HG02759 (cell line): Measurements from ENCODE around the gene GEMIN2.
"Not testable (repeated sequence)": the region's sequence is repeated elsewhere in the genome, so short reads cannot be mapped to it uniquely, and the experiment has no call there.

ENCODE experiments used
- ATAC-seq: cut with Tn5 transposase; IDR thresholded peaks from one replicate; pipeline ENCODE4 v1.9.1; 2021; ENCODE audit warnings: mild to moderate bottlenecking, moderate library complexity; ENCODE audit not compliant: unreplicated experiment

GEMIN2 gene

DNA sequence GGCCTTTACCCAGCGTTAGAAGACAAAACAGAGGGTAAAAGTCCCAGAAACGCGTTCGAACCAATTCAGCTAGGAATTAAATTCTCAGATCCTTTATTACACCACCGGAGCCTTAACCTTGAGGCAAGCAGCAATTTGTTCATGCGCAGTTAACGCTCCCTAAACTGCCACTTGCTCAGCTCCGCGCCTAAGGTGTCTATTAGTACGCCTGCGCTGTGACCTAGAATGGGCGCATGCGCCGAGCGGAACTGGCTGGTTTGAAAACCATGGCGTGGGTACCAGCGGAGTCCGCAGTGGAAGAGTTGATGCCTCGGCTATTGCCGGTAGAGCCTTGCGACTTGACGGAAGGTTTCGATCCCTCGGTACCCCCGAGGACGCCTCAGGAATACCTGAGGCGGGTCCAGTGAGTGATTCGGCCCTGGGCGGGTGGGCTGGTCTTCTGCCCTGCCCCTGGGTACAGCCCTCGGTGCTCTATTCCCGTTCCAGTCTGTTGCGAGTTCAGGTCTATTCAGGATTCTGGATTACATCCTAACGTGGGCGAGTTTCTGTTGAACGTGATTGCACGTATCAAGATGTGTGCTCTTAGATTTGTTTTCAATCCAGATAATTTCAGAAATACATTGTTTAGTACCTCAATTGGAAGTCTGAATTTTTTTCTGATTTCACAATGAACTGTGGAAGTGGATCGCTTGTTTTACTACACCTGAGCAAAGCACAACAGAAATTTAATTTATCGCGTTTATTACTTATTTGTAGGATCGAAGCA lies at the start of gene GEMIN2:
Gene GEMIN2, plus strand, starts transcription at position 251 of the 766 bp plus-strand sequence. Its CDS starts 16 bp downstream, at position 267.
- ATAC-seq, result peak; percentile 88

DNA sequence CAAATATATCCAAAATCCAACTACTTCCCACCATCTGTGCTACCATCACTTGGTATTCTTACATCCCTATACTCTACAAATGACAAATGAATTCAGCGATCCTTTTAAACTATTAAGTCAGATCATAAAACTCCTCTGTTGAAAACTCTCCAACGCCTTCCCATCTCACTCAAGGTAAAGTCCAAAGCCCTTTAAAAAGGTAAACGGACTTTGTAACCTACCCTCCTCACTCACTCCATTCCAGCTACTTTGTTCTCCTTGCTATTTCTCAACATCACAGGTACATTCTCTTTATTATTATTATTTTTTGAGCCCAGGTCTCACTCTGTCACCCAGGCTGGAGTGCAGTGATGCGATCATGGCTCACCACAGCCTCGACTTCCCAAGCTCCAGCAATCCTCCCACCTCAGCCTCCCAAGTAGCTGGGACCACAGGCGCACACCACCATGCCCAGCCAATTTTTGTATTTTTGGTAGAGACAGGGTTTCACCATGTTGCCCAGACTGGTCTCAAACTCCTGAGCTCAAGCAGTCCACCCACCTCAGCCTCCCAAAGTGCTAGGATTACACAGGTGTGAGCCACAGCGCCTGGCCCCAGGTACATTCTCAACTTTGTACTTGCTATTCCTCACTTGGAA lies 44.8 kb upstream of the GEMIN2 start:
- ATAC-seq, result not testable (repeated sequence)

- no peak for ATAC-seq
Observed at GRCh38 chr14:39069923-39070322, 44.2 kb upstream of the GEMIN2 start.

GRCh38 chr14:39071096-39071495 lies 43.0 kb upstream of the GEMIN2 start:
- ATAC-seq, result no peak

DNA sequence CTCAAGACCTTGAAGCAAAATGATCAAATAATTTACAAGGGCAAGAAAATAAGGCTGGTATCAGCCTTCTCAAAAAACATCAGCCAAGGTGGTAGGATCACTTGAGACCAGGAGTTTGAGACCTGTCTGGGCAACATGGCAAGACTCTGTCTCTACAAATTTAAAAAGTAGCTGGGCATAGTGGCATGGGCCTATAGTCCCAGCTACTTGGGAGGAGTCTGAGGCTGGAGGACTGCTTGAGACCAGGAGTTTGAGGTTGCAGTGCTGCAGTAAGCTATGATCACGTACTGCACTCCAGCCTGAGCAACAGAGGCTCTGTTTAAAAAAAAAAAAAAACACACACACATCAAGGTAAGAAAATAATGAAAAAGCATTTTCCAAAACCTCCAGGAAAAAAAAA lies 33.2 kb upstream of the GEMIN2 start:
- ATAC-seq, result no peak

- no peak for ATAC-seq
Observed at GRCh38 chr14:39083127-39083526, 31.0 kb upstream of the GEMIN2 start.

GRCh38 chr14:39085933-39086332 lies 28.2 kb upstream of the GEMIN2 start:
- no peak for ATAC-seq

DNA sequence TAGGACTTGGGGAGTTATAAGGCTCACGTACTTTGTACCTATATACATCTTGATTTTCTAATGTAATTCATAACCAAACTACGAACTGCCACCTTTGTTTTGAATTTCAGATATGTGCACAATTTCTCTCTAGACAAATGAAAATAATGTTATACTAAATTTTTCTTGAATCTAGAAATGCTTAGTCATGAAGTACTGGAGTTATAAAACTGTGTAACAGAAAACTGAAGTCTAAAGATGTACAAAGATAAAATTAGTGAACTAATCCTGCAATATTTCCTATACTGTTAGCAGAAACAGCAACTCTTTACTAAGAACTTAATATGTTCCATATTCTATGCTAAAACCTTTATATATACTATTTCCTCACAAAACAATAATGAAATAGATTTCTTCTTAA lies 26.6 kb upstream of the GEMIN2 start:
- no peak for ATAC-seq

DNA sequence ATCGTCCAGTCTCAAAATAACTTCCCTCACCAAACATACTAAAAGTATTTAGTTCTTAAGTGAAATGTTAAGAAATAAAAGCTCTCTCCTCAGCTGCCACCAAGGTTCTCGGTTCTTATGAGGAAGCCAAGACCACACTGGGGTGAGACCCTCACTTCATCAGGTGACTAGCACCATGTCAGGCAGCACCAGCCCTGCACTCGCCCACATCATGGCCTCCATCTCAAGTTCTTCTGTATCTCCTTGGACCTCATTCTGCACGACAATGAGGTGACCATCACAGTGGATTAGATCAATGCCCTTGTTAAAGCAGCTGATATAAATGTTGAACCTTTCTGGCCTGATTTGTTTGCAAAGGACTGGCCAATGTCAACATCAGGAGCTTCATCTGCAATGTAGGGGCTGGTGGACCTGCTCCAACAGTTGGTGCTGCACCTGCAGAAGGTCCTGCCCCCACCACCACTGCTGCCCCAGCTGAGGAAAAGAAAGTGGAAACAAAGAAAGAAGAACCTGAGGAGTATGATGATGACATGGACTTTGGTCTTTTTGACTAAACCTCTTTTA lies 23.5 kb upstream of the GEMIN2 start:
- no peak for ATAC-seq

DNA sequence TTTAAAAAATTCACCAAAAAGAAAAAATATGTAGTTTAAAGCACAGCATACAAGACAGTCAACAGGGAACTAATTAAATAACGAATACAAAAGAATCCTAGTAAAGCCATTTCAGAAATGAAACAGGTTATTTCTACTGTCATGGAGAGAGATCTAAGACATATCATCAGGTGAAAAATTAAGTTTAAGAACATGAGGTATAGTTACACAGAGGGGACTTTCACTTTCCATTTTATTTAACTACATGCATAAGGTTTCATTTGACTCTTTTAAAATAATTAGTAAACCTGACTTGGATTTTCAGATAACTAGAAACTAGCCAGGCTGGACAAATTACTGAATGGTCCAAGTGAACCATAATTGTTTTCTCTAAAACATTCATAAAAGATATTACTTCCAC lies 22.4 kb upstream of the GEMIN2 start:
- ATAC-seq, result no peak

DNA sequence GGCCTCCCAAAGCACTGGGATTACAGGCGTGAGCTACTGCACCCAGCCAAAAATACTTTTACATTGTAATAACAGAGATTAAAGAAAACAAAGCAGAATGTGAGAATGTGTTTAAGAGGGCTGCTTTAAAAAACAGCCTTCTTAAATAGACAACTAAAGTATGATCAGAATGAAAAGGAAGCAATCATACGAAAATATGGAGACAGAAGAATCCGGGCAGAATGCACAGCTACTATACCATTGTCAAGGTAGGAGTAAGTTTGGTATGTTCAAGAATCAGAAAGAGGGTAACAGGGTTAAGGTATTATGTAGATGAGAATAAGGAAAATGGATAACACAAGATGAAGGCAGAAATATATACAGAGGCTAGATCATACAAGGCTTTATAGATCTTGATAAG lies 19.6 kb upstream of the GEMIN2 start:
- no peak for ATAC-seq

GRCh38 chr14:39097159-39097558 lies 17.0 kb upstream of the GEMIN2 start:
- no peak for ATAC-seq

DNA sequence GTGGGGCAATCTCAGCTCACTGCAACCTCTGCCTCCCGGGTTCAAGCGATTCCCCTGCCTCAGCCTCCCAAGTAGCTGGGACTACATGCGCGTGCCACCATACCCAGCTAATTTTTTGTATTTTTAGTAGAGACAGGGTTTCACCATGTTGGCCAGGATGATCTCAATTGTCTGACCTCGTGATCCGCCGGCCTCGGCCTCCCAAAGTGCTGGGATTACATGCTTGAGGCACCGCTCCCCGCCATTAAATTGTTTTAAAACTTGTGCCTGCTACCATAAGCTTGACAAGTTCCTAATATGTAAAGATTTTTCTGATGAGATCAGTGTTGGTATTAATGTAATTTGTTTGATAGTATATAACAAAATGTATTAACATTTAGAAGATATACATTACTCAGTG lies 14.9 kb upstream of the GEMIN2 start:
- not testable (repeated sequence) for ATAC-seq

DNA sequence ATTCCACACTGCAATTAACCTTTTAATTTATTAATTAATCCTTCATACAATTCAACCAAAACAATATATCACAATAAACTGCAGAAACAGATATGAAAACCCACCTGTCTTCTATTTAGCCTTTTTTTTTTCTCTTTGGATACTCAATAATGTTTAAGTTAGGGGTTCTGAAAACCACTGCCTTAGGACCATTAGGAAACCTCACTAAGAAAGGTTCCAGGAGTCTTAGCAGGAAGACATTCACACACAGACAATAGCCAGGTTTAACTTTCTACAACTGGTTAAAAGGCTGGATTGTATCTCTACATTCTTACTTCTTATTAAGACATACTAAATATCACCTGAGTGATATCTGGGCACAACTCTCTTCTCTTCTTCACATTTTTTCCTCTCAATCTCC lies 14.4 kb upstream of the GEMIN2 start:
- ATAC-seq, result no peak

DNA sequence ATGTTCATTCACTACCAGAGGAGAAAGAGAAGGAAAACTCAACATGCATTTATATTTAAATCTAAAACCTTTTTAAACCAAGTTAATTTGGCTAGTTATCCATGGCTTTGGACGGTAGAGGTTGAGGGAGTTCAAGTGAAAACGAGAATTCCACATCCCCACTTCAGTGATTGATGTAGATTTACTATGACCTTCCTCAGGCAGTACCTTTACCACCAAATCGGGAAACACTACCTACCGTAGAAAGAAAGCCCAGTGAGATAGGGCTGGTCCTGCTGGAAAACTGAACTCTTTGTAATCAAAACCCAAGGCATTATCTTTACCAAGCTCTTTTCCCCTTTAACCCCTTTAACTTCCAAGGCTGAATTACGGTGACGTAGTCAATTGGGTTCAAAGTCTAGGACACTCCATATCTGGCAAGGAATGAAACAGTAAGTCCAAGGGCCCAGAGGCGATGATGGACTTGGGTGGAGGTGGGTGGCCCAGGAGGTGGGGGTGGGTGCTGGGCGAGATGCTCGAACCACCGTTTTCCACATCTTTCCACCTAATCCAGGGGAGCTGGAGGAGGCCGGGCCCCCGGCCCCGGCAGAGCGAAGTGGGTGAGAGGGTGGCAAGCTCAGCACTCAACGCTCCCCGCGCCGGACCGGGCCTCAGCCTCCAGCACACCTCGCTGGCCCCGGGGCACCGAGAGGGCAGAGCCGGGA lies 11.7 kb upstream of the GEMIN2 start:
- ATAC-seq, result no peak

- peak; percentile 96 for ATAC-seq
Observed at GRCh38 chr14:39102969-39103957, 10.9 kb upstream of the GEMIN2 start, which contains the start of gene SEC23A. TSS of gene SEC23A (minus strand) at chr14:39103235. CDS start at chr14:39096118, 7,117 bp downstream.

GRCh38 chr14:39104078-39104801 lies 9.9 kb upstream of the GEMIN2 start:
- not testable (repeated sequence) for ATAC-seq

DNA sequence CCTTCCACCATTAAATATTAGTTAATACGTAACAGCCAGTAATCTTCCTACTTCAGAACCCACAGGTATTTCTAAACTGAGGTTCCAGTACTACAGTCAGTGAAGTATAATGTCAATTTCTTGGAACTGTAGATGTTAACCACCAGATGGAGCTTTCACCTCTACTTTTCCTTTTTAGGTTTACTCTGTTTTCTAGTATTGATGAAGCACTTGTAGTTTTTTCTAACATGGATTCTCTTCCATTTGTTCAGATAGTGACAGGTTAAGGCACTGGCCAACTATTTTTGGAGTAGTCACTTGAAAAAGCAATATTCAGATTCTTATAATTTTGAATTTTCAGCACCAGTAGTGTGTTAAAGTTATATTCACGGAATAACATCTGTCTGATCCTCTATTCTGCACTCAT lies 6.5 kb upstream of the GEMIN2 start:
- peak; percentile 17 for ATAC-seq

DNA sequence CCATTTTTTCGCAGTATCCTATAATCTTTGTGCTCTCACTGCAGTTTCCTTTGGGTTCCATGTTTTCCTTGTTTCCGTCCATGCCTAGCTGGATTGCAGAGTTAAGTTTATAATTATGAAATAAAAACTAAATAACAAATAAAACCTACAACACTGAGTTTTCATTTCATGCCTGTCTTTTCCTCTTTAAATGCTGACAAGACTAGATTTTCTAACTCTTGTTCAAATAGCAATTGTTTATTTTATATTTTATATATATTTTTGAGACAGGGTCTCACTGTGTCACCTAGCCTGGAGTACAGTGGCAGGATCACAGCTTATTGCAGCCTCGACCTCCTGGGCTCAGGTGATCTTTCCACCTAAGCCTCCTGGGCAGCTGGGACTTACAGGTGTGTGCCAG lies 5.3 kb upstream of the GEMIN2 start:
- no peak for ATAC-seq
